Body of pancreas (tissue), 4 donors: ENCODE measurements around the gene PRTG. TPM values are rescaled to one million over a fixed set of nuclear protein-coding genes. Genes with fewer than 3 reads are reported as not detected.

Experiments
- ATAC-seq: fragments of 150-250 bp; one replicate; pipeline ENCODE4 v1.9.1; 2016
- DNase-seq, 4 donors: peaks; one replicate each; pipeline ENCODE4 v3.0.0-alpha.2; 2019
- H3K27ac ChIP-seq, 4 donors: fragments of 200-600 bp; sonication (generic); 1 replicate in 3 of 4; 2 replicates in 1 of 4; pipeline versions ENCODE4 v1.5.1 to v1.6.1; 2016 to 2019; ENCODE audit warnings: mild to moderate bottlenecking in 1 of 4, mixed read lengths in 1 of 4, moderate library complexity in 1 of 4
- H3K27me3 ChIP-seq, 2 donors: fragments of 200-600 bp; sonication (generic); one replicate each; pipeline ENCODE4 v1.6.0; 2016; ENCODE audit warnings: mild to moderate bottlenecking in 1 of 2
- H3K36me3 ChIP-seq, 2 donors: fragments of 200-600 bp; sonication (generic); replicated peaks in 1 of 2; 2 replicates each; pipeline ENCODE4 v1.5.1; 2016; ENCODE audit warnings: low read depth in 2 of 2; ENCODE audit not compliant: insufficient read depth in 1 of 2
- H3K4me1 ChIP-seq: fragments of 200-600 bp; sonication (generic); one replicate; pipeline ENCODE4 v1.6.0; 2016
- H3K4me3 ChIP-seq, 2 donors: fragments of 200-600 bp; sonication (generic); 1 replicate in 1 of 2; 2 replicates in 1 of 2; pipeline ENCODE4 v1.5.1; 2016 to 2019
- H3K9me3 ChIP-seq, 3 donors: fragments of 200-600 bp; sonication (generic); 1 replicate in 2 of 3; 2 replicates in 1 of 3; pipeline ENCODE4 v1.5.1; 2016
- POLR2A ChIP-seq, 3 donors: fragments of 450-650 bp; IDR thresholded peaks; one replicate each; pipeline ENCODE4 v1.6.1; 2016; ENCODE audit warnings: antibody characterized with exemption in 3 of 3, mild to moderate bottlenecking in 2 of 3
- WGBS, 2 donors: methylation state at CpG; one replicate each; pipeline ENCODE4 v1.1.5; 2017; 5-methylcytosine and 5-hydroxymethylcytosine counted together
- intact Hi-C: fragments of 100-400 bp; cut with DNase I; formaldehyde crosslinking; loops from one replicate; pipeline ENCODE4 v1.15.1; 2023
- total RNA-seq, 2 donors: library from RNA; depleted of rRNA; stranded (reverse); fragments of >200 nt; gene quantifications; one replicate each; pipeline ENCODE4 v1.1.0, GENCODE V29; 2016
- TF ChIP-seq, protein P1 (sequence below), 7 experiments: fragments of 450-650 bp in 4 of 7; fragments of 200-600 bp in 3 of 7; sonication (generic) in 3 of 7; IDR thresholded peaks; one replicate each; pipeline ENCODE4 v1.5.1; 2016 to 2019; ENCODE audit warnings: antibody characterized with exemption in 7 of 7

PRTG gene
- total RNA-seq, 2 donors from 2014 or later: 1.0 to 4.0 TPM

DNA sequence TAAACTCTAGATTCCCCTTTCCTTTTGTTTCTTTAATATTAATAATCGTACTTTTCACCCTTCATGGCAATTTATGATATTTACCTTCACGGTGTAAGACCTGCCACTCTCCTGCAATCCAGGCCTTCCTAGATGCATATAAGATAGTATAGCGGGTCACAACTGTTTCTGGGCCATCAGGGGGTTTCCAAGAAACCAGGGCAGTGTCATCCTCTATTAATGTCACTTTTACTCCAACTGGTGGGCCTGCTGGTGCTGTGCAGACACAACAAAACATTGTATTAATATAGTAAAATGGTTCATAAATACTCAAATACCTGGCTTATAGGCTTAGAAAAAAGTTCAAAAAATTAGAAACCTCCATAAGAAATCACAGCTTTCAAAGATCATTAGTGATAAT, 105.9 kb downstream of the PRTG start:
- DNase-seq: no peak
- TF ChIP-seq, protein P1, sequence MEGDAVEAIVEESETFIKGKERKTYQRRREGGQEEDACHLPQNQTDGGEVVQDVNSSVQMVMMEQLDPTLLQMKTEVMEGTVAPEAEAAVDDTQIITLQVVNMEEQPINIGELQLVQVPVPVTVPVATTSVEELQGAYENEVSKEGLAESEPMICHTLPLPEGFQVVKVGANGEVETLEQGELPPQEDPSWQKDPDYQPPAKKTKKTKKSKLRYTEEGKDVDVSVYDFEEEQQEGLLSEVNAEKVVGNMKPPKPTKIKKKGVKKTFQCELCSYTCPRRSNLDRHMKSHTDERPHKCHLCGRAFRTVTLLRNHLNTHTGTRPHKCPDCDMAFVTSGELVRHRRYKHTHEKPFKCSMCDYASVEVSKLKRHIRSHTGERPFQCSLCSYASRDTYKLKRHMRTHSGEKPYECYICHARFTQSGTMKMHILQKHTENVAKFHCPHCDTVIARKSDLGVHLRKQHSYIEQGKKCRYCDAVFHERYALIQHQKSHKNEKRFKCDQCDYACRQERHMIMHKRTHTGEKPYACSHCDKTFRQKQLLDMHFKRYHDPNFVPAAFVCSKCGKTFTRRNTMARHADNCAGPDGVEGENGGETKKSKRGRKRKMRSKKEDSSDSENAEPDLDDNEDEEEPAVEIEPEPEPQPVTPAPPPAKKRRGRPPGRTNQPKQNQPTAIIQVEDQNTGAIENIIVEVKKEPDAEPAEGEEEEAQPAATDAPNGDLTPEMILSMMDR (IDR thresholded peaks at IDR 0.05): no peak
- no peak for TF ChIP-seq POLR2A (IDR thresholded peaks at IDR 0.05)
- Histone ChIP-seq H3K9me3 (no peaks in the 10 kb centered on the region), H3K36me3 (no peaks in the 10 kb centered on the region), H3K27ac (no peak overlapping the region), H3K27me3 (no peaks in the 10 kb centered on the region), H3K4me3 (no peak overlapping the region), H3K4me1 (no peaks in the 10 kb centered on the region)
- WGBS, 2 donors: 87 to 91% methylated on average over 3 of the region's 3 CpGs
- ATAC-seq: no peak
- intact Hi-C loops: no loop called here

DNA sequence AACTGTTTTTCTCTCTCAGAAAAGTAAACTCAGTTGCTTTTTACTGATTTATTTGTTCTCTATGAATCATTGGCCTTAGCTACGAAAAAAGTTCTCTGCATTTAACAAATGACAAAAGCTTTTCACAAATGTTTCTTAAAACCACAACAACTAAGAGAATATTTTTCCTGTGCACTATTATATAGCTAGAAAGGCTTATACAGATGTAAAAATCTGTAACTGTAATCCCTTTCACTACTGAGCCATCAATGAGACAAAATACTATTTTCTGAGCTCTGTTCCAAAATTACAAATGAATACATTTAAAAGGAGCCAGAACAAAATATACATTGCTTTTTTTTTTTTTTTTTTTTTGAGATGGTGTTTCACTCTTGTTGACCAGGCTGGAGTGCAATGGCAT, 109.2 kb downstream of the PRTG start:
- TF ChIP-seq POLR2A (IDR thresholded peaks at IDR 0.05): no peak
- TF ChIP-seq, protein P1 (IDR thresholded peaks at IDR 0.05): no peak
- intact Hi-C loops: no loop called here
- no peaks in the 10 kb centered on the region for H3K36me3 ChIP-seq
- H3K27me3 ChIP-seq: no peaks in the 10 kb centered on the region
- DNase-seq: no peak
- no peak overlapping the region for H3K4me3 ChIP-seq
- no peak for ATAC-seq
- H3K9me3 ChIP-seq: no peaks in the 10 kb centered on the region
- 66 to 72% methylated on average over 1 of the region's 1 CpG for WGBS, 2 donors
- no peak overlapping the region for H3K27ac ChIP-seq
- no peaks in the 10 kb centered on the region for H3K4me1 ChIP-seq

DNA sequence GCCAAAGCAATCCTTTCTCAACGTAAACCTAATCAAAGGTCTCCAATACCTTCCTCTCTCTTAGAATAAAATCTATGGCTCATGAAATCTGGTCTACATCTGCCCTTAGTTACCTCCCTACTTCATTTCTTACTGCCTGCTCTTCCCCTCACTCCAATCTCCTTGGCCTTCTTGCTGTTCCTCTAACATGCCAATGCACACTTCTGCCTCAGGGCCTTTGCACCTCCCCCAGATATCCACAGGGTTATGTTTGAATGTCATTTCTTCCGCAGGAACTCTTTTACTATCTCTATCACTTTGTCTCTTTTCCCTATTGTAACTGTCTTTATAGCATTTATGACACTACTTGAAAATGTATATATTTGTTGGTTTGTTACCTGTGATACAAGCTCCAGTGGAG, 110.5 kb downstream of the PRTG start:
- DNase-seq (no peak), ATAC-seq (no peak)
- 81 to 83% methylated on average over 2 of the region's 2 CpGs for WGBS, 2 donors
- intact Hi-C loops: no loop called here
- TF ChIP-seq, protein P1 (IDR thresholded peaks at IDR 0.05): no peak
- TF ChIP-seq POLR2A (IDR thresholded peaks at IDR 0.05): no peak
- H3K27me3 ChIP-seq: no peaks in the 10 kb centered on the region
- no peaks in the 10 kb centered on the region for H3K9me3 ChIP-seq
- H3K4me3 ChIP-seq: no peak overlapping the region
- no peaks in the 10 kb centered on the region for H3K4me1 ChIP-seq
- no peak overlapping the region for H3K27ac ChIP-seq
- no peaks in the 10 kb centered on the region for H3K36me3 ChIP-seq

DNA sequence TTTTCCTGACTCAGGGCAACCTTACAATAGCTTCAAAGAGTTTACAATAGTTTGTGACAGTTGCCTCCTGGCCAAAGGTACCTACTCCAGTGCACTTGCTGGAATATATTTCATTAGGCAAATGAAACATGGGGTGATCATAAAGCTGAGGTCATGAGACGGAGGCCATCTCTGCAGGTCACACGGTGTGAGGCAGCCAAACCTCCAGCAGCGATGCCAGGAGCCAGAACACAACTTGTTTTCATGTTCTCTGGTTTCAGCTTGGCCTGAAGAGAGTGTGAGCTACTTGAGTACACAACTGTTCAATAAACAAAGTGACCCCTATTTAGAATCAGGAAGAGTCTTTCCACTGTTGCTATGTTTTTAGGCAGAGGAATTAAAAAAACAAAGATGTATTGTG, 112.1 kb downstream of the PRTG start:
- no peak for ATAC-seq
- 57 to 63% methylated on average over 3 of the region's 3 CpGs for WGBS, 2 donors
- Histone ChIP-seq H3K4me1 (no peaks in the 10 kb centered on the region), H3K27ac (no peak overlapping the region), H3K4me3 (no peak overlapping the region), H3K27me3 (no peaks in the 10 kb centered on the region), H3K36me3 (no peaks in the 10 kb centered on the region), H3K9me3 (no peaks in the 10 kb centered on the region)
- TF ChIP-seq, protein P1 (IDR thresholded peaks at IDR 0.05): no peak
- TF ChIP-seq POLR2A (IDR thresholded peaks at IDR 0.05): no peak
- intact Hi-C loops: no loop called here
- DNase-seq: no peak

DNA sequence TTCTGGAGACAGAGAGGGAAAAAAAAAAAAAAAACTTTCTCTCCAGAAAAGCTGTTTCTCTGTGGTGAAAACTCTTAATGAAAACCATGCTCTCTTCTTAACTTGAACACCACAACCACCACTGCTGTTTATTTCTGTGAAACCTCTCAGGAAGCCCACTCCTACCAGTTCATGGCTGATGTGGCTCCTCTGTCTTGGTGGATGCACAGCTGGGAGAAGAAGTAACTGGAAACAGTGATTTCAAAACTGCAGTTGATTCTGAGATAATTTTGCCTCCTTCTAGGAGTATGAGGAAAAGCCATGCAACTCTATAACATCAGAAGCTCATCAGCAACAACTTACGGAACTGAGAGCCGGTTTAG, 114.6 kb downstream of the PRTG start:
- DNase-seq (no peak), ATAC-seq (no peak)
- intact Hi-C loops: no loop called here
- no peaks in the 10 kb centered on the region for H3K9me3 ChIP-seq
- no peaks in the 10 kb centered on the region for H3K36me3 ChIP-seq
- H3K4me3 ChIP-seq: no peak overlapping the region
- no peaks in the 10 kb centered on the region for H3K27me3 ChIP-seq
- WGBS, 2 donors: 93 to 94% methylated on average over 2 of the region's 2 CpGs
- H3K4me1 ChIP-seq: no peaks in the 10 kb centered on the region
- H3K27ac ChIP-seq: no peak overlapping the region
- TF ChIP-seq, protein P1 (IDR thresholded peaks at IDR 0.05): no peak
- TF ChIP-seq POLR2A (IDR thresholded peaks at IDR 0.05): no peak
